KOPT-K1 (cell line): ENCODE results near the gene SHROOM3.
"Not testable (repeated sequence)": the region's sequence is repeated elsewhere in the genome, so short reads cannot be mapped to it uniquely, and the experiment has no call there.

Source experiments
- H3K27ac ChIP-seq: fragments of 200-600 bp; sonication (generic); 2 replicates; pipeline ENCODE4 v1.5.1; 2016; ENCODE audit warnings: antibody characterized with exemption, mild to moderate bottlenecking, low read depth, low read length; ENCODE audit not compliant: poor library complexity, severe bottlenecking
- H3K36me3 ChIP-seq: fragments of 200-600 bp; sonication (generic); 2 replicates; pipeline ENCODE4 v1.5.1; 2017; ENCODE audit warnings: antibody characterized with exemption, mild to moderate bottlenecking, low read length, moderate library complexity; ENCODE audit not compliant: insufficient read depth
- H3K9me3 ChIP-seq: fragments of 200-600 bp; sonication (generic); 2 replicates; pipeline ENCODE4 v1.5.1; 2017; ENCODE audit warnings: antibody characterized with exemption, low read length, mild to moderate bottlenecking; ENCODE audit not compliant: insufficient read depth, poor library complexity, severe bottlenecking

Gene SHROOM3

GRCh38 chr4:76430519-76431388 is 4.3 kb upstream of the SHROOM3 start:
- H3K36me3 ChIP-seq = no peaks in the 10 kb centered on the region
- no peak overlapping the region for H3K27ac ChIP-seq
- no peaks in the 10 kb centered on the region for H3K9me3 ChIP-seq

- no peak overlapping the region for H3K27ac ChIP-seq
- H3K36me3 ChIP-seq = no peaks in the 10 kb centered on the region
- no peaks in the 10 kb centered on the region for H3K9me3 ChIP-seq
Measured at GRCh38 chr4:76435528-76436319, 695 bp downstream of the SHROOM3 start.

GRCh38 chr4:76439491-76439890 is 4.5 kb downstream of the SHROOM3 start:
- Histone ChIP-seq H3K27ac (no peak overlapping the region), H3K36me3 (no peaks in the 10 kb centered on the region), H3K9me3 (no peaks in the 10 kb centered on the region)

GRCh38 chr4:76441881-76442280 is 6.9 kb downstream of the SHROOM3 start:
- Histone ChIP-seq H3K9me3 (no peaks in the 10 kb centered on the region), H3K36me3 (no peaks in the 10 kb centered on the region), H3K27ac (no peak overlapping the region)

- Histone ChIP-seq H3K36me3 (no peaks in the 10 kb centered on the region), H3K9me3 (no peaks in the 10 kb centered on the region), H3K27ac (no peak overlapping the region)
Measured at GRCh38 chr4:76442807-76443206, 7.8 kb downstream of the SHROOM3 start.

- no peaks in the 10 kb centered on the region for H3K36me3 ChIP-seq
- H3K9me3 ChIP-seq = no peaks in the 10 kb centered on the region
- no peak overlapping the region for H3K27ac ChIP-seq
Measured at GRCh38 chr4:76443376-76443775, 8.3 kb downstream of the SHROOM3 start.

GRCh38 chr4:76445911-76446310 is 10.9 kb downstream of the SHROOM3 start:
- Histone ChIP-seq H3K36me3 (no peaks in the 10 kb centered on the region), H3K9me3 (no peaks in the 10 kb centered on the region), H3K27ac (no peak overlapping the region)

- Histone ChIP-seq H3K9me3 (no peaks in the 10 kb centered on the region), H3K36me3 (no peaks in the 10 kb centered on the region), H3K27ac (no peak overlapping the region)
Measured at GRCh38 chr4:76447393-76447851, 12.4 kb downstream of the SHROOM3 start.

GRCh38 chr4:76448211-76448610 is 13.2 kb downstream of the SHROOM3 start:
- no peak overlapping the region for H3K27ac ChIP-seq
- H3K36me3 ChIP-seq = no peaks in the 10 kb centered on the region
- no peaks in the 10 kb centered on the region for H3K9me3 ChIP-seq

- Histone ChIP-seq H3K27ac (no peak overlapping the region), H3K9me3 (no peaks in the 10 kb centered on the region), H3K36me3 (no peaks in the 10 kb centered on the region)
Measured at GRCh38 chr4:76449362-76449767, 14.3 kb downstream of the SHROOM3 start.

GRCh38 chr4:76449833-76450232 is 14.8 kb downstream of the SHROOM3 start:
- no peaks in the 10 kb centered on the region for H3K9me3 ChIP-seq
- no peak overlapping the region for H3K27ac ChIP-seq
- no peaks in the 10 kb centered on the region for H3K36me3 ChIP-seq

- Histone ChIP-seq H3K27ac (no peak overlapping the region), H3K36me3 (no peaks in the 10 kb centered on the region), H3K9me3 (no peaks in the 10 kb centered on the region)
Measured at GRCh38 chr4:76453232-76453631, 18.2 kb downstream of the SHROOM3 start.

GRCh38 chr4:76454073-76454472 is 19.0 kb downstream of the SHROOM3 start:
- H3K36me3 ChIP-seq, H3K27ac ChIP-seq, H3K9me3 ChIP-seq: not testable (repeated sequence)

GRCh38 chr4:76457885-76458284 is 22.9 kb downstream of the SHROOM3 start:
- Histone ChIP-seq H3K36me3 (no peaks in the 10 kb centered on the region), H3K9me3 (no peaks in the 10 kb centered on the region), H3K27ac (no peak overlapping the region)

GRCh38 chr4:76458297-76458696 is 23.3 kb downstream of the SHROOM3 start:
- no peaks in the 10 kb centered on the region for H3K36me3 ChIP-seq
- H3K27ac ChIP-seq = no peak overlapping the region

More at GRCh38 chr4:76458297-76458696, 23.3 kb downstream of the SHROOM3 start:
- H3K9me3 ChIP-seq = peaks cover 4% of the 10 kb centered on the region
